GM21786 (cell line): ENCODE data around the gene MUC6.

ENCODE experiments used
- ATAC-seq: cut with Tn5 transposase; IDR thresholded peaks from one replicate; pipeline ENCODE4 v1.9.1; 2021; ENCODE audit not compliant: unreplicated experiment

The MUC6 gene

DNA sequence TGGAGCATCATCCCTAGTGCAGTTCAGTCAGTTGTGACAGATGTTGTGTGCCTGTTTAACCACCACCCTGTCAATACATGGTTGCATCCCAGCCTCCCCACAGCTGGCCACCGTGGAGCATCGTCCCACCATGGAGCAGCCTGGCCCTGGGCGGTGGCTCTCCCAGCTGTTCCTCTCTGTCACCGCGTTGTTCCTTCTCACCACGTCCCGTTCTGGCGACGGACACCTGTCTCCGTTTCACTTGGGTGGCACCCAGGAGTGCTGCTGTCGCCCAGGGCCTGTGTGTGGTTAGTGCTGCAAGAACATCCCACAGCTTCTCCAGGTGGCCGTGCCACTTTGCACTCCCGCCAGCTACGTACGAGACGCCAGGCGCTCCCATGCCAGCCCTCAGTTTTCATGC, 26.5 kb downstream of the MUC6 start:
- ATAC-seq = no peak

- ATAC-seq = no peak
Measured at GRCh38 chr11:1009371-1009770, 27.1 kb downstream of the MUC6 start.

DNA sequence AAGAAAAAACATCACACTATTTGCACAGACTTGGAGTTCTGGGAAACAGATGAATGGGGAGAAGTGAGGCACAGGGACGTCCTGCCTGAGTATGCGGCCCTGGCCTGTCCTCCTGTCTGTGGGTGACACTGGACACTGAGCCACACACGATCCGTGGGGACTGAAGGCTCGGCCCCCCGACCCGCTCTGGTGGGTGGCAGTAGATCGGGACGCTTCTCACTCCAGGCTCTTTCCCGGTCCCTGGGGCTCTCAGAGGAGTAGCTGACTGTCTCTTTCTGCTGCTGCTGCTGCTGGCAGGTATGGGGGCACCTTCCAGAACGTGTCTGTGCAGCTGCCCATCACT, 27.7 kb downstream of the MUC6 start:
- no peak for ATAC-seq

GRCh38 chr11:1008001-1008802, 28.3 kb downstream of the MUC6 start:
- no peak for ATAC-seq

DNA sequence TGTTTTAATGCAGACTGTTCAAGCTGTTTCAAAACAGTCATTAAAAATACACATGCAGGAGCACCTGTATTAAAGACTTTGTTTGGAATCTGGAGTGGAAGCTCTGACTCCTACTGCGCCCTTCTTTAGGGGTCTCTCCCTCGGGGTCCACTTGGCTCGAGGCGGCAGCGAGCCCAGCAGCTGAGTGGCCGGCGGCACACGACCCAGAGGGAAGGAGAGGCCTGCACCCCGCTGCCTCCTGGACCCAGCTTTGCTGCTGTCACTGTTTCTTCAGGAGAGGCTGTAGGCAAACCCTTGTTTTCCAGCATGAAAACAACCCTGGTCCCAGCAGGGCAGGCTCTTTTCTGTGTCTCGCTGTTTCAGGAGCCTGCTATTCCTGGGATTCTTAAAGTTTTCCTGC, 29.2 kb downstream of the MUC6 start:
- ATAC-seq = no peak

GRCh38 chr11:1006762-1007161, 29.8 kb downstream of the MUC6 start:
- no peak for ATAC-seq

DNA sequence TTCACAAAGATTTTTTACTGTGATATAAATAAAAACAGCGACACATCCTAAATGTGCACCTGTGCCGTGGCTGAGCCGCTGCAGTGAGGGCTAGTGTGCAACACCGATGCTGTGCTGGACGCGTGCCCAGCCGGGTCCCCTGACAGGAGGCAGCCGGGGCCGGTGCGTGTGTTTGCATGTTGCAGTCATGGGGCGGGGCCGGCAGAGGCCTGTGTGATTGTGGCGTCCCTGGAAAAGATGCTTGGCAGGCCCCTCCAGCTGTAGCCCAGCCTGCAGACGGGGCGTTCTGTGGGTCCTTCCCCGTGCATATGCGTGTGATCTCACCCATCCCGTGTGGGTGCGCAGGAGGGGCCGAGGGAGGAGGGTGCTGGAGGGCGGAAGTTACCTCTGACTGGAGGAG, 30.6 kb downstream of the MUC6 start:
- no peak for ATAC-seq

DNA sequence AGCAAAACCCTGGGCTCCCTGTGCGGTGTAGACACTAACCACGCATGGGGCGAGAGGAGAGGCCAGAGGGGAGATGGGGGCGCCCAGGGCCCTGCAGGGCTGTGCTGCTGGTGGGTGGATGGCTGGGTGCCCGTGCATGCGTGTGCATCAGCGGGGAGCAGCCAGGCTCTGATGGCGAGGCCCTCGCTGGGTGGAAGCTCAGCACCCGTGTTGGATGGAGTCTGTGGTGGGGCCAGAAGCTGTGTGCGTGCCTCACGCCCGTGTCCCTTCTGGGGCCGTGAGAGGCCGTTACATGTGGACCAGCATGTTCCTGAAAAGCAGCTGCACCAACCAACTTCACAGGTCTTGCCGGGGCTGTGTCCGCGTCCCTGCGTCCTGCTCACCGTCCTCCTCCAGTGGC, 33.4 kb downstream of the MUC6 start:
- no peak for ATAC-seq

DNA sequence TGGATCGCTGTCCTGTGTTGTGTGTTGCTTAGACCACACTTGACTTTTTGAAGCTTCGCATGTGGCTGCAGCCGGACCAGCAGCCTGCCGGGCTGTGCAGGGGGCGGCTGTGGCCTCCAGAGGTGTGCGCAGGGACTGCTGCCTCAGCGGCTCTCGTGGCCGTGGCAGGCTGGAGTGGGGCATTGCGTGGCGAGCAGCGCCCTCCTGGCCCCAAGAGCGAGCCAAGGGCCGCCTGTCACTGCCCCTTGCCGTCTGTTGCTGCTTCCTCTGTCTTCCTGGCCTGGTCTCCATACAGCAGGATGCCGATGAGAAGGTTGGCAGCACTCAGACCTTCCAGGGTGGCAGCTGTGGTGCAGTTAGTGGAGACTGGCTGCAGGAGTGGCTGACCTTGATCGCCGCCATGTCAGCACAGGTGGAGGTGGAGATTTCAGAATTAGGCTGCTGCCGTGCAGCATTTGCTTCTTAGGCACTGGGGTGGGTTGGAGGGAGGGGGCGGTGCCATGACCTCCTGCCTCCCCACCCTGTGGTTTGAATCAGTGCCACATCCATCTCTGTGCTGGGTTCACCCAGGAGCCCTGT, 34.0 kb downstream of the MUC6 start:
- ATAC-seq = no peak

DNA sequence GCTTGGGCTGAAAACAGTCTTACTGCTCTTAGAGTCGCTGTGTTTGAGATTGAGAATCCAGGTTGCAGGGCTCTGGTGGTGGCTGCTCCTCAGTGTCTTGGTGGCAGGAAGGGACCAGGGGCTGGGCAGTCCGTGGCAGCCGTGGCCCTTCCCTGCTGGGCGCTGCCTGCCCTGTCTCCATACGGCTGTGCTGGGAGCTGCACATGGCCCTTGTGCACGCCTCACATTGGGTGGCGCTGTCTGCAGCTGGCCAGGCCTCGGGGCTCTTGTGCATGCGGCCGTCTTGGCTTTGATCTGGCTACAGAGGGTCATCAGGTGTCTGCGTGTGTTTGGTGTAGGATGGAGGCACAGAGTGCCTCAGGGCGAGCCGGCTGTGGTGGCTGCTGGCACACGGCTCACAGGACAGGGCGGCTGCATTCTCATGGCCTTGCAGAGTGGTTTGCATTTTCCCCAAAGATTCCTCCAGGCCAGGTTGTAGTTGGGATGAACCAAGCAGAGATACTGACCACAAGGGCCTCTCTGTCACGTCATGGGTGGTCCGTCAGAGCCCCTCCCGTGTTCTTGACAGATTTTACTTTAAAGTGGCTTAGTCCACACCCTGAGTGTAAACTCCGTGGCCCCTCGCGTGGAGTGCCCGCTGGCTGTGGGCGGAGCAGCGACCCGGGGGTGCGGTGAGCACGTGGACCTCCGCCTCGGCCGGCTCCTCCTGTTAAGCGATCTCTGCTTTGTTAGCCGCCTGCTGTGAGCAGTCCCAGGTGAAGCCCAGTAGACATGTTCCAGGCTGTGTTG, 34.7 kb downstream of the MUC6 start:
- ATAC-seq = no peak

DNA sequence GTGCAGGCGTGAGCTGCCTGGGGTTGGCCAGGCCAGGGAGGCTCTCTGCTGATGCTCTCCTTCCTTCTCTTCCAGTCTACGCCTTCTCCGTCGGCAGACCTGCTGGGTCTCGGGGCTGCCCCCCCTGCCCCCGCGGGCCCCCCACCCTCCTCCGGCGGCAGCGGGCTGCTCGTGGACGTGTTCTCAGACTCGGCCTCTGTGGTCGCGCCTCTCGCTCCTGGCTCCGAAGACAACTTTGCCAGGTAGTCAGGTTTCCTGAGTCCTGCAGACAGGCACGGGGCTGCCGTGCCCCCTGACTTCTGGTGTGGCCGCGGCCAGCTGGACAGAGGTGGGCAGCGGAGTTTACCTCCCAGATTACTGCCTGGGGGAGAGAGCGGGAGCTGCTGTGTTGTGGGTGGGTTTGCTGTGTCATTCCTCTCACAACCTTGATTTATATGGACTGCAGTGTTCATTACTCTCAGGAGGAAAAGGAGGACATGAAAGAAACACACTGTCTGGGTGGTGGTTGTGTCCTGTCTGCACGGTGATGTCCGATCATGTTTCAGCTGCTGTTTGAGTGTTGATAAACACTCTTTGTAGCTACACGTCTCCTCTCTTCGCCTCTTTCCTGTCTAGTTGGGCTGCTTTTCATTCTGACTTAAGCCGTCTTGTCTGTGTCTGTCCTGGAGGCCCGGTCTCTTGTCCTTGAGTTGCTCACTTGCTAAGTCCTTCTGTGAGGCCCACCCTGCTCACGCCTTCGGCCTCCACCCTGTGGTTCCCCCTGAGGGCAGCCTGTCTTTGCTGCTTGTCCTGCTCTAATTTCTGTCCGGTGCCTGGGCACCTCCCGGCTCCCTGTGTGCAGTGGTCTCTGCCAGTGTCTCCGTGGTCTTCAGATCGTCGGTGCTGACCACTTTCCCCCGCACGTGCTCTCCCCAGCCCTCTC, 35.9 kb downstream of the MUC6 start:
- no peak for ATAC-seq

DNA sequence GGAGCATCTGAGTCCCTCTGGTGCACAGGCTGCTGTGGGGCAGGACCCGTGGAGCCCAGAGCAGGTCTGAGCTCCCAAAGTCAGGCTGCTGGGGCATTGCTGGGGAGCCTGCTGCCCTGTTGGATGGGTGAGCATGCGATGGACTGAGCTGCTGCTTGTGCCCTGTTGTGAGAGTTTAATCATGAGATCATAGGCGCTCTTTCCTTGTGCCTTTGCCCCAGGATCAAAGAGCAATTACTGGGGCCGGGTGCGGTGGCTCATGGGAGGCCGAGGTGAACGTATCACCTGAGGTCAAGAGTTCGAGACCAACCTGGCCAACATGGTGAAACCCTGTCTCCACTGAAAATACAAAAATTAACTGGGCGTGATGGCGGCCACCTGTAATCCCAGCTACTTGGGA, 37.5 kb downstream of the MUC6 start:
- ATAC-seq = no peak

- no peak for ATAC-seq
Measured at GRCh38 chr11:997907-998306, 38.6 kb downstream of the MUC6 start.

DNA sequence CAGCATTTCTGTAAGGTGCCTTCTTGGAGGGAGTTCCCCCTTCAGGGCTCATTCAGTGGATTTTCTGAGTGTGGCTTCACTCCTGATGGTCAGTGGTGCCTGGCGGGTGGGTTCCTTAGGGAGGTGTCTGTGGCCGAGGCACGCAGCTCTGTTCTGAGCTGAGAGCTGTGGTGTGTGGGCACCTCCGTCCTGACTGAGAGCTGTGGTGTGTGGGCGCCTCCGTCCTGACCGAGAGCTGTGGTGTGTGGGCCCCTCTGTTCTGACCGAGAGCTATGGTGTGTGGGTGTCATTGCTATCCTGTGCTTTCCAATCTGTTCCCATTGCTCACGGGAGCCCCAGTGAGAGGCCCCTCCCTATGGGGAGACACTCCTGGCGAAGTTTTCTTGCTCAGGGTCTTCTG, 39.8 kb downstream of the MUC6 start:
- no peak for ATAC-seq

GRCh38 chr11:995752-996420, 40.6 kb downstream of the MUC6 start:
- peak; percentile 60 for ATAC-seq

DNA sequence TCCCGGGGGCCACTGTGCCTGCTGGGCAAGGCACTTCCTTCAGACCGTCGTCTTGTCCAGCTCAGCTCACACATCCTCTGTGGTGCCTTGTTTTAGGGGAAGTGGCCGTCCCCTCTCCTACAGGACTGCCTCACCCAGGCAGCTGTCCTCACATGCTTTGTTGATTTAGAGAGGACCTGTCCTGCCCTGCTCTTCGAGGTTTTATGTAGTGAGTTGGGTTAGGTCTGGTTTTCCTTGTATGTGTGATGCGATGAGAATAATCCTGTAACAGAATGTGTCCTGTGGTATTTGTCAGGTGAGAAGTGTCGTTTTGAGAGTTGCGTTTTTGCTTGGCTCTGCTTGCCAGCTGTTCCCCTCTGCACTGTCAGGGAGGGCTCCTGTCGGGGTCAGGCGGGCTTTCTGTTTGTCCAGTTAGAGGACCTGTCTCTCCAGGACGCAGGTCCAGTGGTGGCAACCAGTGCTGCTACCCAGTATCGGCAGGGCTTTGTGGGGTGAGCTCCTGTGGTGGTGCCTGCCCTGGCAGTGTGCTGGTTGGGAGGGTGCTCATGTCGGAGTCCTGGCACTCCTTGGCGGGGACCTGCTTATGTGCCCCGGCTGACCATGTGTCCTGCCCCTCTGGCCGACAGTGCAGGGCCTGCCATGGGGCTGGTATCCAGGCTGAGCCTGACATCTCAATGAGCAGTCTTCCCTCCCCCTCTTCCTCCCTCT, 41.3 kb downstream of the MUC6 start:
- no peak for ATAC-seq

GRCh38 chr11:993632-994167, 42.8 kb downstream of the MUC6 start:
- no peak for ATAC-seq

- ATAC-seq = no peak
Measured at GRCh38 chr11:992577-992976, 43.9 kb downstream of the MUC6 start.

DNA sequence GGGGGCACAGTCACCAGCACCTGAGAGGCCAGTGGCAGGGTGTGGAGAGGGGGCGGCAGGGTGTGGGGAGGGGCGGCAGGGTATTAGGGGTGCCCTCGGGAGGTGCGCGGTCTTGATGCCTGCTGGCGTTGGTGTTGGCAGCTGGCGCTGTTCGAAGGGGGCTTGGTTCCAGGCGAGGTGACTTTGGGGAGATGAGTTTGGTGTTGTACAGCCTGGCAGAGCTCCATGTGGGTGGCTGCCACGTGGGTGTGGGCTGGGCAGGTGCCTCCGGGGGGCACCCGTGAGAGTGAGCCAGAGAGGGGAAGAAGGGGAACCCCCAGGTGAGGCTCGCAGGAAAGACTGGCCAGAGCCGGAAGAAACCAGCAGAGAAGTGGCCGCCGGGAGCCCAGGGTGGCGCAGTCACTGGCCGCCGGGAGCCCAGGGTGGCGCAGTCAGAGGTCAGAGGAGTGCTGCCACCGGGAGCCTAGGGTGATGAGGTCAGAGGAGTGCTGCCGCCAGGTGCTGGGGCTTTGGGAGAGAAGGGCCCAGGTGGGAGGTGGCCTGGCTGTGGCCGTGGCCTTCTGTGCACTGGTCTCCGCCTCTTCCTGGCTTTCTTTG, 44.7 kb downstream of the MUC6 start:
- ATAC-seq = no peak
